ENCODE results near the gene TGFBR3.

TGFBR3 gene

GRCh38 chr1:91833946-91834345, 52.0 kb downstream of the TGFBR3 start:
- no peak for TF ChIP-seq CTCF (IDR thresholded peaks at IDR 0.05; ENCODE audit: low read depth, low read length)
- no peak overlapping the region for H3K4me3 ChIP-seq (replicated peaks in 1 of 2; ENCODE audit: low read depth in 2 of 2, low read length in 2 of 2)
- DNase-seq (ENCODE audit: low read depth in 2 of 2), result no peak

GRCh38 chr1:91831132-91831930, 54.6 kb downstream of the TGFBR3 start:
- no peak for TF ChIP-seq CTCF (IDR thresholded peaks at IDR 0.05; ENCODE audit: low read depth, low read length)
- peak; percentile 42 to 64 for DNase-seq (ENCODE audit: low read depth in 2 of 2)
- no peak overlapping the region for H3K4me3 ChIP-seq (replicated peaks in 1 of 2; ENCODE audit: low read depth in 2 of 2, low read length in 2 of 2)

GRCh38 chr1:91830242-91831131, 55.5 kb downstream of the TGFBR3 start:
- peak; percentile 54 for TF ChIP-seq CTCF (IDR thresholded peaks at IDR 0.05; ENCODE audit: low read depth, low read length)
- no peak overlapping the region for H3K4me3 ChIP-seq (replicated peaks in 1 of 2; ENCODE audit: low read depth in 2 of 2, low read length in 2 of 2)
- peak; percentile 90 to 94 for DNase-seq (ENCODE audit: low read depth in 2 of 2)

- DNase-seq (ENCODE audit: low read depth in 2 of 2), result no peak
- no peak overlapping the region for H3K4me3 ChIP-seq (replicated peaks in 1 of 2; ENCODE audit: low read depth in 2 of 2, low read length in 2 of 2)
- no peak for TF ChIP-seq CTCF (IDR thresholded peaks at IDR 0.05; ENCODE audit: low read depth, low read length)
Observed at GRCh38 chr1:91829293-91830153, 56.4 kb downstream of the TGFBR3 start.

- H3K4me3 ChIP-seq (replicated peaks in 1 of 2; ENCODE audit: low read depth in 2 of 2, low read length in 2 of 2), result no peak overlapping the region
- no peak for DNase-seq (ENCODE audit: low read depth in 2 of 2)
- TF ChIP-seq CTCF (IDR thresholded peaks at IDR 0.05; ENCODE audit: low read depth, low read length), result no peak
Observed at GRCh38 chr1:91828583-91829281, 57.2 kb downstream of the TGFBR3 start.

Data from cardiac fibroblast (primary cell).